Measurements from ENCODE around the gene RHOH.

DNA sequence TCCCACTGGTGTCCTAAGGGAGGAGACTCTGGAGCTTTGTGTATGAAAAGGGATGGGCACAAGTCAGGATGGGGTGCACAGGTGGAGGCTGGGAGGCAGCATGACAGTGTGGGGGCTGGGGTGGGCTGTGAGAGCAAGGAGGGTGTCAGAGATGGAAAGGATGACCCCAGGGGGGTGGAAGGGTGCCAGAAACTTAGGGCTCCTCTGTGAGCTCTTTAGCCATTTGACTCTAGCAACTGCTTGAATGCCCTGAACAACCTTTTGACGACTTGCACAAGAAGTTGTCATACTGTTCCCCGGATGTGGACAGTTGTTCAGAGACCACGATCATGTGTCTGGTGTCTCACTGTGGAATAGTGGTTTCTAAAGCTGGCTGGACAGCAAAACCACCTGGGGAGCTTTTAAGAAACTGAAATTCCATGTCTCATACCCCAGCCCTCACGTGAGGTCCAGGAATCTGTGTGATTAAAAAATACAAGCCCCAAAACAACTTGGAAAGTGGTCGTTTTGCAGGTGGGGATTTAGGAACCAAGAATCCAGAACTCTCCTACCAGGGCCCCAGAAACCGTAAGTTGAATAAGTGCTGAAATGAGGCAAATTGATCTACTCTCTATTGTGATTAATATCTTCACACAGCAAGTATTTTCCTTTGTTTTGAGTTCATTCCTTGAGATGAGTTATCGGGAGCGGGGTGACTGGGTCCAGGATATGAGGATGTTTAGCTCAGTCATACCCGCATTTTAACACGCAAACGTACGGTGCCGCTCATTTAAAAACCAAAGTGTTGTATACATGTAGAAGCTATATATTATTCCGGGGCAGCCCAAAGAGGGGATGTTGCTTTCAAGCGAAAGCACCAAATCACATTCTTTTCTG lies 3.4 kb downstream of the RHOH start:
- TF ChIP-seq TAF1 (IDR thresholded peaks at IDR 0.05; ENCODE audit: low read depth, low read length) (peak; percentile 87), POLR2A (IDR thresholded peaks at IDR 0.05; ENCODE audit: low read depth, low read length) (peak; percentile 92), POLR2AphosphoS5 (IDR thresholded peaks at IDR 0.05; ENCODE audit: low read depth, low read length) (peak; percentile 93), POU2F2 (IDR thresholded peaks at IDR 0.05; ENCODE audit: low read depth, low read length) (peak; percentile 79; the same call in 1 of the 2 replicates), SPI1 (IDR thresholded peaks at IDR 0.05; ENCODE audit: low read depth, low read length) (no peak), PAX5 (IDR thresholded peaks at IDR 0.05; ENCODE audit: insufficient read depth, low read length, severe bottlenecking) (no peak)

All from GM12891 (cell line).